KMS-11 (cell line): ENCODE results near the gene CACNA2D3.

Experiments
- H2AFZ ChIP-seq: fragments of 200-600 bp; sonication (generic); 2 replicates; pipeline ENCODE4 v1.6.1; 2016; ENCODE audit warnings: antibody characterized with exemption, mixed run types, low read depth
- H3K27ac ChIP-seq: fragments of 200-600 bp; sonication (generic); 2 replicates; pipeline ENCODE4 v1.6.1; 2016; ENCODE audit warnings: mild to moderate bottlenecking, mixed run types
- H3K27me3 ChIP-seq: fragments of 200-600 bp; sonication (generic); 2 replicates; pipeline ENCODE4 v1.6.1; 2017; ENCODE audit warnings: mild to moderate bottlenecking, low read depth, mixed run types, moderate library complexity; ENCODE audit not compliant: insufficient read depth
- H3K36me3 ChIP-seq: fragments of 200-600 bp; sonication (generic); 2 replicates; pipeline ENCODE4 v1.6.1; 2017; ENCODE audit warnings: mild to moderate bottlenecking, mixed run types; ENCODE audit not compliant: insufficient read depth
- H3K4me1 ChIP-seq: fragments of 200-600 bp; sonication (generic); 2 replicates; pipeline ENCODE4 v1.6.1; 2016; ENCODE audit warnings: mild to moderate bottlenecking, low read depth, mixed run types; ENCODE audit not compliant: poor library complexity, severe bottlenecking
- H3K4me2 ChIP-seq: fragments of 200-600 bp; sonication (generic); 2 replicates; pipeline ENCODE4 v1.7.0; 2016; ENCODE audit warnings: mild to moderate bottlenecking, mixed run types
- H3K4me3 ChIP-seq: fragments of 200-600 bp; sonication (generic); IDR thresholded peaks from 2 replicates; pipeline ENCODE4 v1.6.1; 2017; ENCODE audit warnings: low read depth, low read length, mixed read lengths; ENCODE audit not compliant: insufficient read depth
- H3K79me2 ChIP-seq: fragments of 200-600 bp; sonication (generic); 2 replicates; pipeline ENCODE4 v1.6.1; 2016; ENCODE audit warnings: low read depth, mixed run types; ENCODE audit not compliant: insufficient read depth
- H3K9ac ChIP-seq: fragments of 200-600 bp; sonication (generic); 2 replicates; pipeline ENCODE4 v1.6.1; 2016; ENCODE audit warnings: mild to moderate bottlenecking, mixed run types
- H4K20me1 ChIP-seq: fragments of 200-600 bp; sonication (generic); 2 replicates; pipeline ENCODE4 v1.6.1; 2016; ENCODE audit warnings: mild to moderate bottlenecking, mixed run types; ENCODE audit not compliant: insufficient read depth
- CTCF ChIP-seq: fragments of 200-600 bp; sonication (generic); conservative IDR thresholded peaks from 2 replicates; pipeline ENCODE4 v1.6.1; 2017; ENCODE audit warnings: low read depth, mild to moderate bottlenecking, antibody characterized with exemption, low read length, moderate library complexity, mixed read lengths

The CACNA2D3 gene

GRCh38 chr3:54530091-54530490 is 407.7 kb downstream of the CACNA2D3 start:
- Histone ChIP-seq H3K36me3 (no peaks in the 10 kb centered on the region), H3K4me2 (no peak overlapping the region), H3K79me2 (no peaks in the 10 kb centered on the region), H3K4me3 (no peak overlapping the region), H3K4me1 (no peaks in the 10 kb centered on the region), H3K27ac (no peak overlapping the region), H4K20me1 (no peaks in the 10 kb centered on the region), H2AFZ (no peak overlapping the region), H3K9ac (no peak overlapping the region), H3K27me3 (no peaks in the 10 kb centered on the region)
- no peak for TF ChIP-seq CTCF

- H3K79me2 ChIP-seq: no peaks in the 10 kb centered on the region
Observed at GRCh38 chr3:54530944-54531343, 408.6 kb downstream of the CACNA2D3 start.

GRCh38 chr3:54531741-54532140 is 409.4 kb downstream of the CACNA2D3 start:
- Histone ChIP-seq H3K4me2 (no peak overlapping the region), H3K4me3 (no peak overlapping the region), H2AFZ (no peak overlapping the region), H4K20me1 (no peaks in the 10 kb centered on the region), H3K79me2 (no peaks in the 10 kb centered on the region), H3K36me3 (no peaks in the 10 kb centered on the region), H3K9ac (no peak overlapping the region), H3K27ac (no peak overlapping the region), H3K27me3 (no peaks in the 10 kb centered on the region), H3K4me1 (no peaks in the 10 kb centered on the region)
- no peak for TF ChIP-seq CTCF

More at GRCh38 chr3:54530944-54531343, 408.6 kb downstream of the CACNA2D3 start:
- Histone ChIP-seq H3K9ac (no peak overlapping the region), H3K4me3 (no peak overlapping the region), H2AFZ (no peak overlapping the region), H4K20me1 (no peaks in the 10 kb centered on the region), H3K4me2 (no peak overlapping the region), H3K27me3 (no peaks in the 10 kb centered on the region), H3K4me1 (no peaks in the 10 kb centered on the region), H3K27ac (no peak overlapping the region), H3K36me3 (no peaks in the 10 kb centered on the region)
- no peak for TF ChIP-seq CTCF

- H3K4me2 ChIP-seq: no peak overlapping the region
- H2AFZ ChIP-seq: no peak overlapping the region
- no peak overlapping the region for H3K4me3 ChIP-seq
- TF ChIP-seq CTCF: no peak
- no peaks in the 10 kb centered on the region for H3K4me1 ChIP-seq
- H4K20me1 ChIP-seq: no peaks in the 10 kb centered on the region
- H3K27ac ChIP-seq: no peak overlapping the region
- H3K79me2 ChIP-seq: no peaks in the 10 kb centered on the region
- H3K27me3 ChIP-seq: no peaks in the 10 kb centered on the region
- H3K36me3 ChIP-seq: no peaks in the 10 kb centered on the region
- no peak overlapping the region for H3K9ac ChIP-seq
Observed at GRCh38 chr3:54533856-54534255, 411.5 kb downstream of the CACNA2D3 start.

- Histone ChIP-seq H3K79me2 (no peaks in the 10 kb centered on the region), H3K4me3 (no peak overlapping the region), H3K4me2 (no peak overlapping the region), H3K27ac (no peak overlapping the region), H4K20me1 (no peaks in the 10 kb centered on the region), H3K4me1 (no peaks in the 10 kb centered on the region), H3K36me3 (no peaks in the 10 kb centered on the region), H3K9ac (no peak overlapping the region), H2AFZ (no peak overlapping the region), H3K27me3 (no peaks in the 10 kb centered on the region)
- no peak for TF ChIP-seq CTCF
Observed at GRCh38 chr3:54535619-54536018, 413.3 kb downstream of the CACNA2D3 start.
